IPS-11a (cell line): ENCODE measurements around the gene DCP2.
A peak's percentile ranks its signal among the peaks of the same experiment; 100 is the strongest.
"Not testable (repeated sequence)": the region's sequence is repeated elsewhere in the genome, so short reads cannot be mapped to it uniquely, and the experiment has no call there.

Source experiments
- H3K4me3 ChIP-seq: one replicate; pipeline ENCODE4 v1.5.1; 2013; ENCODE audit warnings: low read depth, low read length, control low read depth

The DCP2 gene

GRCh38 chr5:112976432-112977309 is at the start of gene DCP2:
Gene DCP2 (plus strand): TSS chr5:112976798. CDS start chr5:112976934, 136 bp downstream.
- H3K4me3 ChIP-seq = peak within 1 kb of the TSS; percentile 89

GRCh38 chr5:112929336-112930081 is 47.1 kb upstream of the DCP2 start:
- no peak overlapping the region for H3K4me3 ChIP-seq

- H3K4me3 ChIP-seq = no peak overlapping the region
Measured at GRCh38 chr5:112930082-112930344, 46.6 kb upstream of the DCP2 start.

GRCh38 chr5:112931473-112931872 is 45.1 kb upstream of the DCP2 start:
- no peak overlapping the region for H3K4me3 ChIP-seq

- no peak overlapping the region for H3K4me3 ChIP-seq
Measured at GRCh38 chr5:112933105-112933504, 43.5 kb upstream of the DCP2 start.

DNA sequence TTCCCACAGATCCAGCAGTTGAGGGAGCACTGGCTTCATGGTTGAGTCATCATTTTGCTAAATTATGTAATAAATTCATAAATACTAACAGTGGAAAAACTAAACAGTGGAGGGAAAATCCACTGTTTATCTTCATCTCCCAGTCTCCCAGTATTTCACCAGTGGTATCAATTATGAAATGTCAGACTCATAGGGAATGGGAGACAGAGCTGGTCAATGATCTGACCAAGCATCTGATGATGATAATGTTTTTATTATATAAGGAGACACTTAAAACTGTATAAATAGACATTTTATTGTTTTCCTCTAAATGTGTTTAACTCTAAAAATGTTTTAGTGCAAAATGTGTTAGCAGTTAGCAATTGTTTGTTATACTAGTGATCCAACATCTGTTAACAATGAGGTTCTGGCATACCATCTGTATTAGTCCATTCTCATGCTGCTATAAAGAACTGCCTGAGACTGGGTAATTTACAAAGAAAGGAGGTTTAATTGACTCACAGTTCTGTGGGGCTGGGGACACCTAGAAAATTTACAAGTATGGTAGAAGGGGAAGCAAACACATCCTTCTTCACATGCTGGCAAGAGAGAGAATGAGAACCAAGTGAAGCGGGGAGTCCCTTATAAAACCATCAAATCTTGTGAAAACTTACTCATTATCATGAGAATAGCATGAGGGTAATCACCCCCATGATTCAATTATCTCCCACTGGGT is 42.8 kb upstream of the DCP2 start:
- no peak overlapping the region for H3K4me3 ChIP-seq

- H3K4me3 ChIP-seq = no peak overlapping the region
Measured at GRCh38 chr5:112934366-112934663, 42.3 kb upstream of the DCP2 start.

DNA sequence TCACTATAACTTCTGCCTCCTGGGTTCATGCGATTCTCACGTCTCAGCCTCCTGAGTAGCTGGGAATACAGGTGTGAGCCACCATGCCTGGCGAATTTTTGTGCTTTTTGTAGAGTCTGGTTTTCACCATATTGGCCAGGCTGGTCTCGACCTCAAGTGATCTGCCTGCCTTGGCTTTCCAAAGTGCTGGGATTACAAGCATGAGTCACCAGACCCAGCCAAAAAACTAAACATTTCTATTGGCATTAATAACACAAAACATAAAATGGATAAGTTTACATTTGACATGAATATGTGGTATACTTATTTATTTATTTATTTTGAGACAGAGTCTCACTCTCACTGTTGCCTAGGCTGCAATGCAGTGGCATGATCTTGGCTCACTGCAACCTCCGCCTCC is 40.9 kb upstream of the DCP2 start:
- H3K4me3 ChIP-seq = no peak overlapping the region

DNA sequence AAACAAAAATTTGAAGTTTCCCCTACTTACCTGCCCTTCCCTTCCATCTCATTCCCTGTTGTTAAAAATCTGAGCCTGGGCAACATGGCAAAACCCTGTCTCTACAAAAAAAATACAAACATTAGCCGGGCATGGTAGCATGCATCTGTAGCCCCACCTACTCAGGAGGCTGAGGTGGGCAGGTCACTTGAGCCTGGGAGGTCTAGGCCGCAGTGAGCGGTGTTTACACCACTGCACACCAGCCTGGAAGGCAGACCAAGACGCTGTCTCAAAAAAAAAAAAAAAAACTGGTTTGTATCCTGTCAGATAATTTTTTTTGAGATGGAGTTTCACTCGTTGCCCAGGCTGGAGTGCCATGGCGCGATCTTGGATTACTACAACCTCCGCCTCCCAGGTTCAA is 38.3 kb upstream of the DCP2 start:
- H3K4me3 ChIP-seq = no peak overlapping the region

- no peak overlapping the region for H3K4me3 ChIP-seq
Measured at GRCh38 chr5:112940670-112941069, 35.9 kb upstream of the DCP2 start.

- no peak overlapping the region for H3K4me3 ChIP-seq
Measured at GRCh38 chr5:112948458-112948857, 28.1 kb upstream of the DCP2 start.

GRCh38 chr5:112951124-112951702 is 25.4 kb upstream of the DCP2 start:
- H3K4me3 ChIP-seq = no peak overlapping the region

- H3K4me3 ChIP-seq = no peak overlapping the region
Measured at GRCh38 chr5:112956606-112957005, 20.0 kb upstream of the DCP2 start.

DNA sequence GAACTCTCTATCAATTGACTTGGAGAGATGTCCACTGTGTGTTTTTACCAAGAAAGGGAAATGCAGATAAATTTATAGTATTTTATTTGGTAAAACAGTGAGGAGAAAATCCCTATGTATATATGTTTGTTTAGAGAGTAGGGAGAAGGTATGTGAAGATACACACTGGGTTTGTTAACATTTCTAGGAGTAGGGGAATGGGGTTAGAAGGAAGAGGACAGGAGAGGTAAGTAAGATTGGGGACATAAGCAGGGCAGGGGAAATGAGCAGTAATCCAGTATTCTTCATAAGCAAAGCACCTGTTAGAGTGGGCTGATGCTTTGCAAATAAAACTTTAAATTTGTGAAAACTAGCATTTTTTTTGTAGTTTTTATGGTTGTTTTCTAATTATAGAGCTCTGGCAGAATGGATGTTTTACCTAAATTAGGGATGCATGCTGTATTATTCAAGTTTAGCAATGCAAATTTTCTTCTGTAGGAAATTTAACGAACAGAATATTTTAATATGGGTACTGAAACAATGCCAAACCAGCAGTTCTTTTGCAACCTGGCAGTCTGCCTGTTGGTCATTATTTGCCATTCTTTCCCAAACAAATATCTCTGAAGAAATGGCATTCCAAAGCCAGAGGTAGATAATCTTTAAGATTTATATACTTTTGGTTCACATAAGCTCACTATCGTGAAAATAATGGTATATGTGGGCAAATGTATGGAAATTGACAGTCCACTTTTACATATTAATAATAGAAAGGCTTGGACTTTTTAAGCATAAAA is 19.4 kb upstream of the DCP2 start:
- no peak overlapping the region for H3K4me3 ChIP-seq

- no peak overlapping the region for H3K4me3 ChIP-seq
Measured at GRCh38 chr5:112958093-112959088, 18.2 kb upstream of the DCP2 start.

GRCh38 chr5:112959872-112960271 is 16.7 kb upstream of the DCP2 start:
- H3K4me3 ChIP-seq = not testable (repeated sequence)

DNA sequence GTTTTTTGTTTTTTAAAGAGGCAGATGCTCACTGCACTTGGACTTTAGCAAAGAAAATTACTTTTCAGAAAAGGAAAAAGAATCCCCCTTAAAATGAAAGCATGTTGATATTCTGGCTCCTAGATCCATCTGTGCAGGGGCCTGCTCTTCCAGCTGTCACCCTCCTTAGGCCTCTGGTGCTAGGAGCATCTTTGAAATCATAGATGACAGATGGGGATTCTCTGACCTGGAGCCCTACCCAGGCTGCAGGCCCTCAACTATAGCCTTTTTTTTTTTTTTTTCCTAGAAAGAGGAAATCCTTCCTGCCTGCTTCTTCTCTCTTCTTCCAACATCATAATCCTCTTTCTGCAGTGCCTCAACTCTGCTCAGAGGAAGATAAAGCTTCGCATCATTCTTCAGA is 16.3 kb upstream of the DCP2 start:
- H3K4me3 ChIP-seq = no peak overlapping the region

- H3K4me3 ChIP-seq = no peak overlapping the region
Measured at GRCh38 chr5:112960863-112961504, 15.6 kb upstream of the DCP2 start.

DNA sequence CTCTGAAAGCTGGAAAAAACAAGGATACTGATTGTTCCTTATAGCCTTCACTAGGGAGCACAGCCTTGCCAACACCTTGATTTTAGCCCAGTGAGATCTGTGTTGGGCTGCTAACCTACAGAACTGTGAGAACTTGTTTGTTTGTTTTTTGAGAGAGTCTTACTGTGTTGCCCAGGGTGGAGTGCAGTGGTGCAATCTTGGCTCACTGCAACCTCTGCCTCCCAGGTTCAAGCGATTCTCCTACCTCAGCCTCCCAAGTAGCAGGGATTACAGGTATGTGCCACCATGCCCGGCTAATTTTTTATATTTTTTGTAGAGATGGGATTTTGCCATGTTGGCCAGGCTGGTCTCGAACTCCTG is 13.2 kb upstream of the DCP2 start:
- not testable (repeated sequence) for H3K4me3 ChIP-seq
